GM12801 (cell line): ENCODE results near the gene USP32.

ENCODE experiments used
- CTCF ChIP-seq: IDR thresholded peaks from one replicate; pipeline ENCODE4 v1.5.1; 2011; ENCODE audit warnings: control low read depth; ENCODE audit not compliant: insufficient read length; ENCODE audit errors: extremely low read depth

The USP32 gene

GRCh38 chr17:60146206-60146605, 245.7 kb downstream of the USP32 start:
- no peak for TF ChIP-seq CTCF

GRCh38 chr17:60145006-60145935, 246.7 kb downstream of the USP32 start:
- TF ChIP-seq CTCF: no peak

DNA sequence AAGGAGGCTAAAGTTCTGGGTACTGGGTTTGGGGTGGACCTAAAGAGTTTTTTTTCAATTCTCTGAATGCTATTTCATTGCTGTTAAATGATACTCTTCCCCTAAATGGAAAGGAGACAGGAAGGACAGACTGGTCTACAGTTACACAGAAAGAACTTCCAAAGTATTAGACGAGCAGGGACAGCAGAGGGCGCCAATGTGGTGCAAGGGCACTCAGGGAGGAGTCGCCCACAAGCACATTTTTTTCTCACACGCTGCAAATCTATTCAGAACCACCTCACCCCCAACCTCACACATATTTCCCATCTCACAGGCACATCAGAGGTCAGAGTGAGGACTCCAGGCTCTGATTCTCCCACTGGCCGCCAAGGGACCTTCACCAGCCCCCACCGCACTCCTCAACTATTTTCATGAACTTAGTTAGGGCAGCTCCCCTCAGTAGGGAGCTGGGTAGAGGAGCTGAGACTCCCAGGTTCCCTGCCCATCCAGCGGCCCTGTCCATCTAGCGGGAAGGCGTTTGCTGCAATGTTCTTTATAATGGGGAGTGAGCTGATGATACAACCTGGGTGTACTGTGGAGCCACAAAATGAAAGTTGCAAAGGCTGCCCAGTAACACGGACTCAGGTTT, 248.9 kb downstream of the USP32 start:
- TF ChIP-seq CTCF: no peak

- TF ChIP-seq CTCF: no peak
Observed at GRCh38 chr17:60141111-60142018, 250.6 kb downstream of the USP32 start.

GRCh38 chr17:60139438-60140285, 252.3 kb downstream of the USP32 start:
- no peak for TF ChIP-seq CTCF

- TF ChIP-seq CTCF: no peak
Observed at GRCh38 chr17:60138769-60139437, 253.0 kb downstream of the USP32 start.
